ENCODE measurements around the gene ZNF324.

The ZNF324 gene

DNA sequence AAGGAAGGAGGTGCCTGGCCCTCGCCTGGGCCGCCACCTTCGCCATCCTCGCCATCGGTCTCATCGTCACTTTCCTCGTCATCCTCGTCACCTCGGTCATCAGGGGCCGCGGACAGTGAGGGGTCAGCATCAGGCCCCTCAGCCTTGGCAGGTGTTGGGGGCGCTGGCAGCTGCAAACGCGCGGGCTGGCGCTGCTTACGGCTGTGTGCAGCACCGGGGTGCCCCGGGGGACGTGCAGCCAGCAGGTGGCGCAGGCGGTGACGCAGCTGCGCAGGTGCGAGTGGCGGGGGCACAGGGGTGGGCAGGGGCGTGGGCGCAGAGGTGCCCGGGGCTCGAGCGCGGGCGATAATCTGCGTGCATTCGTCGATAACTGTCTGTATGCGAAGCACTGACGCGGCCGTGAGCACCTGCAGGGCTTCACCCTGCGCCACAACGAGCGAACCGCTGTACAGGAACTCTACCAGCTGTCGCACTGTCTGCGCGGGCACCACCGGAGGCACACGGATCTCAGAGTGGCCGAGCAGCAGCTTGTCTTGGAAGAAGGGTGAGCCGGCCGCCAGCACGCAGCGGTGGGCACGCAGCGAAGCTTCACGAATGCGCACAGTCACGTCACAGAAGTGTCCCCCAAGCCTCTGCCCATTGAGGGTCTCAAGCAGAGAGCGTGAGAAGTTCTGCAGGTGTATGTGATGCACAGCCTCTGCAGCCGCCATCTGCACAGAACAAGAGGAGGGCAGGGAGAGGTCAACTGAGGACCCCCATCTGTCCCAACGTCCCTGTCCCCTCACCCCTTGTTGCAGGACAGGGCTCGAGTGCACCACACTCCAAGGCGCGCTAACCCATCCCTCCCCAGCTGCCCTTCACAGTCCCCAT is 50.3 kb downstream of the ZNF324 start:
- H3K4me3 ChIP-seq (ENCODE audit: low read length) = no peak overlapping the region
- no peak overlapping the region for H3K27ac ChIP-seq (ENCODE audit: low read length)

GRCh38 chr19:58518256-58519086 is 51.6 kb downstream of the ZNF324 start:
- peaks cover 51% of the 10 kb centered on the region for H3K79me2 ChIP-seq (ENCODE audit: low read length)
- H3K36me3 ChIP-seq (replicated peaks; ENCODE audit: low read depth, low read length) = peaks cover 19% of the 10 kb centered on the region
- H3K9ac ChIP-seq (ENCODE audit: low read length) = peak overlapping the region; percentile 97
- peak overlapping the region; percentile 90 for H3K27ac ChIP-seq (ENCODE audit: low read length)
- H3K4me1 ChIP-seq (ENCODE audit: low read length) = peaks cover 20% of the 10 kb centered on the region
- peak overlapping the region; percentile 92 for H3K4me2 ChIP-seq (ENCODE audit: low read length)
- no peaks in the 10 kb centered on the region for H3K27me3 ChIP-seq (ENCODE audit: low read depth, low read length)
- H2AFZ ChIP-seq (ENCODE audit: low read depth, low read length) = no peak overlapping the region
- H4K20me1 ChIP-seq (ENCODE audit: insufficient read depth, low read length) = no peaks in the 10 kb centered on the region
- TF ChIP-seq, protein P1, sequence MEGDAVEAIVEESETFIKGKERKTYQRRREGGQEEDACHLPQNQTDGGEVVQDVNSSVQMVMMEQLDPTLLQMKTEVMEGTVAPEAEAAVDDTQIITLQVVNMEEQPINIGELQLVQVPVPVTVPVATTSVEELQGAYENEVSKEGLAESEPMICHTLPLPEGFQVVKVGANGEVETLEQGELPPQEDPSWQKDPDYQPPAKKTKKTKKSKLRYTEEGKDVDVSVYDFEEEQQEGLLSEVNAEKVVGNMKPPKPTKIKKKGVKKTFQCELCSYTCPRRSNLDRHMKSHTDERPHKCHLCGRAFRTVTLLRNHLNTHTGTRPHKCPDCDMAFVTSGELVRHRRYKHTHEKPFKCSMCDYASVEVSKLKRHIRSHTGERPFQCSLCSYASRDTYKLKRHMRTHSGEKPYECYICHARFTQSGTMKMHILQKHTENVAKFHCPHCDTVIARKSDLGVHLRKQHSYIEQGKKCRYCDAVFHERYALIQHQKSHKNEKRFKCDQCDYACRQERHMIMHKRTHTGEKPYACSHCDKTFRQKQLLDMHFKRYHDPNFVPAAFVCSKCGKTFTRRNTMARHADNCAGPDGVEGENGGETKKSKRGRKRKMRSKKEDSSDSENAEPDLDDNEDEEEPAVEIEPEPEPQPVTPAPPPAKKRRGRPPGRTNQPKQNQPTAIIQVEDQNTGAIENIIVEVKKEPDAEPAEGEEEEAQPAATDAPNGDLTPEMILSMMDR (IDR thresholded peaks at IDR 0.05; ENCODE audit: low read depth, low read length) = peak; percentile 32; the same call in 1 of the 2 replicates
- TF ChIP-seq EZH2phosphoT487 (IDR thresholded peaks at IDR 0.05; ENCODE audit: low read depth) = no peak
- H3K4me3 ChIP-seq (ENCODE audit: low read length) = peak overlapping the region; percentile 89
- H3K9me3 ChIP-seq (ENCODE audit: insufficient read depth, low read length) = no peaks in the 10 kb centered on the region

More for the DNA sequence above, 50.3 kb downstream of the ZNF324 start:
- H3K36me3 ChIP-seq (replicated peaks; ENCODE audit: low read depth, low read length) = peaks cover 19% of the 10 kb centered on the region
- peaks cover 51% of the 10 kb centered on the region for H3K79me2 ChIP-seq (ENCODE audit: low read length)
- no peaks in the 10 kb centered on the region for H3K27me3 ChIP-seq (ENCODE audit: low read depth, low read length)
- no peak overlapping the region for H3K9ac ChIP-seq (ENCODE audit: low read length)
- H4K20me1 ChIP-seq (ENCODE audit: insufficient read depth, low read length) = no peaks in the 10 kb centered on the region
- TF ChIP-seq EZH2phosphoT487 (IDR thresholded peaks at IDR 0.05; ENCODE audit: low read depth) = no peak
- TF ChIP-seq, protein P1 (IDR thresholded peaks at IDR 0.05; ENCODE audit: low read depth, low read length) = peak; percentile 41
- H2AFZ ChIP-seq (ENCODE audit: low read depth, low read length) = no peak overlapping the region
- no peaks in the 10 kb centered on the region for H3K9me3 ChIP-seq (ENCODE audit: insufficient read depth, low read length)
- no peak overlapping the region for H3K4me2 ChIP-seq (ENCODE audit: low read length)
- peaks cover 24% of the 10 kb centered on the region for H3K4me1 ChIP-seq (ENCODE audit: low read length)

GRCh38 chr19:58519087-58519354 is 52.1 kb downstream of the ZNF324 start:
- Histone ChIP-seq H2AFZ (ENCODE audit: low read depth, low read length) (peak overlapping the region; percentile 48; the same call in 1 of the 2 replicates), H3K9ac (ENCODE audit: low read length) (peak overlapping the region; percentile 97), H3K27ac (ENCODE audit: low read length) (peak overlapping the region; percentile 90), H3K4me1 (ENCODE audit: low read length) (peaks cover 17% of the 10 kb centered on the region), H4K20me1 (ENCODE audit: insufficient read depth, low read length) (no peaks in the 10 kb centered on the region), H3K36me3 (replicated peaks; ENCODE audit: low read depth, low read length) (peaks cover 19% of the 10 kb centered on the region), H3K4me2 (ENCODE audit: low read length) (peak overlapping the region; percentile 92), H3K27me3 (ENCODE audit: low read depth, low read length) (no peaks in the 10 kb centered on the region), H3K9me3 (ENCODE audit: insufficient read depth, low read length) (no peaks in the 10 kb centered on the region), H3K79me2 (ENCODE audit: low read length) (peaks cover 51% of the 10 kb centered on the region), H3K4me3 (ENCODE audit: low read length) (peak overlapping the region; percentile 89)
- TF ChIP-seq, protein P1 (IDR thresholded peaks at IDR 0.05; ENCODE audit: low read depth, low read length) = no peak
- no peak for TF ChIP-seq EZH2phosphoT487 (IDR thresholded peaks at IDR 0.05; ENCODE audit: low read depth)

All from OCI-LY3 (cell line).